GM19240 (cell line): Measurements from ENCODE around the gene NPIPA5.
"Not testable (repeated sequence)": the region's sequence is repeated elsewhere in the genome, so short reads cannot be mapped to it uniquely, and the experiment has no call there.

Experiments
- DNase-seq: peaks from one replicate; pipeline ENCODE4 v3.0.0; 2011; ENCODE audit warnings: low spot score; ENCODE audit not compliant: insufficient read length

The NPIPA5 gene

GRCh38 chr16:15378194-15378593 is at the start of gene NPIPA5:
Gene NPIPA5 (minus strand): TSS chr16:15378294. CDS start chr16:15378294, 0 bp downstream.
- not testable (repeated sequence) for DNase-seq

DNA sequence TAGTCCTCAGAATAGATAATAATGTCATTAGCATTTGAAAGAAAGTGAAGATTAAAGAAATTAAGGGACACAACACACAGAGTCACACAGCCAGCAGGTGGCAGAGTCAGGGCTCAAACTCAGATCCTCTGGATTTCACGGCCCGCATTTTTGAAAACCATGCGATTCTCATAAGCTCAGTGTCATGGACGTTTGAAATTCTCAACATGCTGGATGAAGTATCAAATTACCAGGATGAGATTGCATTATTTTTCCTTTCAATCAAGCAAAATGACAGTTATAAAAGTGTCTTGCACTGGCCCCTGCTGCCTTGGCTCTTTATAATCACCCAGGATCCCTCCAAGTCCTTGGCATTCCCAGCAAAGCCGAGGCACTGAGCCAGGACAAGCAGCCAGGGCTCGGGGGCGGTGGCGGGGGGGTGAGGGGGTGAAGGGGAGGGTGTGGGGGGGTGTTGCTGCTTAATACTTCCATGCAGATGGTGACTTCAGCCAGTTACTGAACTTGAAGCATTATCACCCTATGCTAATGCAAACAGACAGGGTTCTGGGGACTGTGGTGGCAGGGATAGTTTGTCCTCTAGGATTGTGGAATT is 49.6 kb upstream of the NPIPA5 start:
- no peak for DNase-seq

- no peak for DNase-seq
Measured at GRCh38 chr16:15426796-15427195, 48.7 kb upstream of the NPIPA5 start.

- DNase-seq, result no peak
Measured at GRCh38 chr16:15425861-15426260, 47.8 kb upstream of the NPIPA5 start.

DNA sequence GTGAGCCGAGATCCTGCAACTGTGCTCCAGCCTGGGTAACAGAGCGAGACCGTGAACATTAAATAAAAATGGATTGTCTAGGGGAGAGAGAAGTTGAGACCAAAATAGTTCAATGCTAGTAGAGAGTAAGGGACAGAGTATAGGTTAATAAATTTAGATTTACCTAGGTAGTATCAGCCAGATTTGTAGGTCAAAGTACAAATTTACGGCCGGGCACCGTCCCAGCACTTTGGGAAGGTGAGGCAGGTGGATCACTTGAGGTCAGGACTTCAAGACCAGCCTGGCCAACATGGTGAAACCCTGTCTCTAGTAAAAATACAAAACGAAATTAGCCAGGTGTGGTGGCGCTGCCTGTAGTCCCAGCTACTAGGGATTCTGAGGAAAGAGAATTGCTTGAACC is 44.1 kb upstream of the NPIPA5 start:
- no peak for DNase-seq

DNA sequence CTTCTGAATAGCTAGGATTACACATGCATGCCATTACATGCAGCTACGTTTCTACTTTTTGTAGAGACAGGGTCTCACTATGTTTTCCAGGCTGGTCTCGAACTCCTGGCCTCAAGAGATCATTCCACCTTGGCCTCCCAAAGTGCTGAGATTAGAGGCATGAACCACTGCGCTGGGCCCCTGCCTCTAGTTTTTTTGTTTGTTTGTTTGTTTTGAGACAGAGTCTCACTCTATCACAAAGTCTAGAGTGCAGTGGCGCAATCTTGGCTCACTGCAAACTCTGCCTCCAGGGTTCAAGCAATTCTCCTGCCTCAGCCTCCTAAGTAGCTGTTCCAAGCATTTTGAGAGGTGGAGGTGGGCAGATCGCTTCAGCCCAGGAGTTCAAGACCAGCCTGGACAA is 43.6 kb upstream of the NPIPA5 start:
- not testable (repeated sequence) for DNase-seq

- DNase-seq, result no peak
Measured at GRCh38 chr16:15418206-15418605, 40.1 kb upstream of the NPIPA5 start.

- DNase-seq, result no peak
Measured at GRCh38 chr16:15417197-15417596, 39.1 kb upstream of the NPIPA5 start.

GRCh38 chr16:15415511-15415985 is 37.5 kb upstream of the NPIPA5 start:
- DNase-seq, result no peak

DNA sequence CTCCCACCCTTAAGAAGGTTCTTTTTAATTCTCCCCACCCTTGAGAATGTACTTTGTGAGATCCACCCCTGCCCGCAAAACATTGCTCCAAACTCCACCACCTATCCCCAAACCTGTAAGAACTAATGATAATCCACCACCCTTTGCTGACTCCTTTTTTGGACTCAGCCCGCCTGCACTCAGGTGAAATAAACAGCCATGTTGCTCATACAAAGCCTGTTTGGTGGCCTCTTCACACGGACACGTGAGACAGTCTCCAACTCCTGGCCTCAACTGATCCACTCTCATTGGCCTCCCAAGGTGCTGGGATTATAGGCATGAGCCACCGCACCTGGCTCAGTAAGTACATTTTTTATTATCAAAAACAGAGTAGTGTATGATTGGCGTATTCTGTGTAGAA is 31.4 kb upstream of the NPIPA5 start:
- not testable (repeated sequence) for DNase-seq

DNA sequence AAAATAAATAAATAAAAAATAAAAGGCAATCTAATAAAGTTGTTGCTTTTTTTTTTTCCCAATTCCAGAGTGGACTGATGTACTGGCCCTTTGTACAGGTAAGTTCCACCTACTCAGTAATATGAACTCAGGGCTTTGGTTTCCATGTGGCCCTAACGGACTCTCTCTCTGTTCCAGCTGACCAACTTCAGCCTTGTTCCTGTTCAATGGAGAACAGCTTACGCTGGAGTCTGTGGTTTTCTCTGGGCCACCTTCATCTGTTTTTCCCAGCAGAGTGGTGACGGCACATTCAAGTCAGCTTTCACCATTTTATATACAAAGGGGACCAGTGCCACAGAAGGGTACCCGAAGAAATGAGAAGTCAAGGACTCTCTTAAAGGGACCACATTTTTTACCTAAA is 29.7 kb upstream of the NPIPA5 start:
- not testable (repeated sequence) for DNase-seq

GRCh38 chr16:15404792-15405191 is 26.7 kb upstream of the NPIPA5 start:
- no peak for DNase-seq

GRCh38 chr16:15404091-15404490 is 26.0 kb upstream of the NPIPA5 start:
- not testable (repeated sequence) for DNase-seq

DNA sequence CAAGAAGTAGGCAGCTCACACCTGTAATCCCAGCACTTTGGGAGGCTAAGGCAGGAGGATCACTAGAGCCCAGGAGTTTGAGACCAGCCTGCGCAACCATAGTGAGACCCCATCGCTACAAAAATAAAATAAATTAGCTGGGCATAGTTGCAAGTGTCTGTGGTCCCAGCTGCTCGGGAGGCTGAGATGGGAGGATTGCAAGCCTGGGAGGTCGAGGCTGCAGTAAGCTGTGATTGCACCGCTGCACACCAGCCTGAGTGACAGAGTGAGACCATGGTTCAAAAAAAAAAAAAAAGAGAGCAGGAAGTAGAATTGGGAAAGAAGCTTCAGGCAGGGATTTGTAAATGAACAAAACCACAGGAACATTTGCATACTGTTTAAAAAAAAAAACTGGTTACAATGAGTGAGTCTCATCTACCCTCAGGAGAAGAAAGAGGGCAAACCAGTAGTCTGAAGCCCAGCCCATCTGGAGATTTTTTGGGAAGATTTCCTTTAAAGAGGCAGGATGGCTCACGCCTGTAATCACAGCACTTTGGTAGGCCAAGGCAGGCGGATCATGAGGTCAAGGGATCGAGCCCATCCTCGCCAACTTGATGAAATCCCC is 25.4 kb upstream of the NPIPA5 start:
- no peak for DNase-seq

DNA sequence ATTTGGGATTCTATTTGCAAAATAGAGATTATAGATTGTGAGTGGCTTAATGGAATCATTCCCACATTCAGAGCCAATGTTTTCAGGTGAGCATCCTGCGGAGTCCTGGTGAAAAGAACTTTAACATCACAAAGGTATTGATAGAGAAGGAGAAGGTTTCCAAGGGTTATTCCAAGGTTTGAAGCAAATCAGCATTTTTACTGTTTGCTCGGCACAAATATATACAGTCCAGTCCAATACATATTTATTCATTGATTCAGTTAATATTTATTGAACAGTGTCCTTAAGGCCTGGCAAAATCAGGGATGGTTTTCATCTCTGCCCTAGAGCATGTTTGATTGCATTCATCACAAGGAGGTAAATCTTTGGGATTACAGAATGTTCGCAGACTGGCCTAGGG is 23.9 kb upstream of the NPIPA5 start:
- no peak for DNase-seq

DNA sequence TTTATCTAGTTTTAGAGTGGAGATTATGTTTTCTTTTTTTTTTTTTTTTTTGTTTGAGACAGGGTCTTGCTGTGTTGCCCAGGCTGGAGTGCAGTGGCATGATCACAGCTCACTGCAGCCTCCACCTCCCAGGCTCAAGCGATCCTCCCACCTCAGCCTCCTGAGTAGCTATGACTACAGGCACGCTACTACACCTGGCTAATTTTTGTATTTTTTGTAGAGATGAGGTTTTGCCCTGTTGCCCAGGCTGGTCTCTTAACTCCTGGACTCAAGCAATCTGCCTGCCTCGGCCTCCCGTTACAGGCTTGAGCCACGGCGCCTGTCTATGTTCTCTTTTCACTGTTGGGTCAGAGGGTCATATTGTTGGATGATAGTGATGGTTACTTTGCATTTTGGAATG is 22.2 kb upstream of the NPIPA5 start:
- not testable (repeated sequence) for DNase-seq

DNA sequence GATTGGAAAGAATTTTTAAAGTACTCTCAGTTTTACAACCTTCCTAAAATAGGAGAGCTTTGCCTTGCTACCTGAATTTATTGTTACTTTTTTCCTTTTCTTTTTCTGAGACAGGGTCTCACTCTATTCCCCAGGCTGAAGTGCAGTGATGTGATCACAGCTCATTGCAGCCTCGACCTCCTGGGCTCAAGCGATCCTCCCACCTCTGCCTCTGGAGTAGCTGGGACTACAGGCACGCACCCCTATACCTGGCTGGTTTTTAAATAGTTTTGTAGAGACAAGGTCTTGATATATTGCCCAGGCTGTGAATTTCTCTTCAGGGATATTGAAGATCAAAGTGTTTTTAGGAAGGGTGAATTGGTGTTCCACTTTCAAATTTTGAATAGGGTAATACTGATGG is 21.2 kb upstream of the NPIPA5 start:
- DNase-seq, result no peak

GRCh38 chr16:15398618-15399316 is 20.7 kb upstream of the NPIPA5 start:
- no peak for DNase-seq

DNA sequence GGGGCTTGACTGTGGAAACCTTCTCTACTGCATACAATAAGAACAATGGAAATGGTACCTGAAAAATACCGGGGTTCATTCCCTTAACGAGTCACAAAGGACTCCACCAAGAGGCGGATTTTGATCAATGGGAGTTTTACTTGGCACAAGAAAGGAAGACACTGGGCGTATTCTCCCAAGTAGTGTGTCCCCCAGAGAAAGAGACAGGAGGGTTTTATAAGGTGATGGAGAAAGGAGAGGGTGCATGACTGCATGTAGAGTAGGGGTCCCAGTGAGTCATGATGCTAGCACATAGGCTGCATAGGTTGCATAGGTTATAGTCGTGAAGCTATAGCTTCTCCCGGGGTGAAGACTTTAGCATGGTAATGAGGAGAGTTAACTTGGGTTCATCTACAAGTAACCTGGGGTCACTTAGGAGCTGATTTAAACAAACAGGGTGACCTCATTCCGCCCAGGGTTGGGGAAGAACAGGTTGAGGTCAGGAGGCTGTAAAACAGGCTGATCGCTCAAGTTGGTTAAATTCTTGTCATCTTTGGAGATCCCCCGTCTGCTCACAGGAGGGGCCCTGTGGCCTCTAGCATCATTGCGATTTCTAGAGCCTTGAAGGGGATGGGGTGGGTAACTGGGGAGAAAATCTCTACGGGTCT is 19.0 kb upstream of the NPIPA5 start:
- no peak for DNase-seq

- DNase-seq, result not testable (repeated sequence)
Measured at GRCh38 chr16:15396509-15396829, 18.4 kb upstream of the NPIPA5 start.

GRCh38 chr16:15395631-15396508 is 17.8 kb upstream of the NPIPA5 start, which contains the start of gene MPV17L:
Gene MPV17L (plus strand): TSS chr16:15395754. CDS start chr16:15395898, 144 bp downstream.
- not testable (repeated sequence) for DNase-seq
